Erythroblast (primary cell): ENCODE measurements around the gene RGMA.

Source experiments
- GATA1 ChIP-seq: IDR thresholded peaks from 2 replicates; pipeline ENCODE4 v1.6.1; 2011; ENCODE audit warnings: low read depth, mild to moderate bottlenecking, control low read depth, low read length, moderate library complexity
- POLR2A ChIP-seq: IDR thresholded peaks from 2 replicates; pipeline ENCODE4 v1.6.1; 2011; ENCODE audit warnings: mild to moderate bottlenecking, low read length

DNA sequence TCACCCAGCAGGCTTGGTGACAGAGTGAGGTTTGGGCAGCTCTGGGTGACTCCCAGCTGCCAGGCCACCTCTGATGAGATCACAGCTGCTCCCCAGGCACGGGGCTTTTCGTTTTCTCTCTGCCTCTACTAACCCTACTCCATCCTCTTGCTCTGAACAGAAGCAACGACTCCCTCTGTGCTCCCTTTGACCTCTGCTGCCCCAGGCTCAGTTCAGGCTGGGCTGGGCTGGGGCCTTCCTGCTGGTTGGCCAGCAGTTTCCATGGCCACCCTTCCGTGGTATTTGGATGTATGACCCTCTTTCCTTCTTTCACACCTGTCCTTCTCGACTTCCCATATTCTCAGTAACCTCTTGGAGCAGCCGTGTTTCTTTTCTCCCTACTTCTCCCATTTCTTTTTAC is 8.6 kb downstream of the RGMA start:
- no peak for TF ChIP-seq POLR2A
- TF ChIP-seq GATA1: no peak
